Measurements from ENCODE around the gene SLC35C1. TPM values are rescaled to one million over a fixed set of nuclear protein-coding genes. Genes with fewer than 3 reads are reported as not detected.

SLC35C1 gene
- total RNA-seq, 4 donors from 2014 or later: 28.8 to 62.3 (median 44.4) TPM

GRCh38 chr11:45777127-45777969 lies 27.6 kb upstream of the SLC35C1 start:
- H3K4me3 ChIP-seq: no peak overlapping the region
- no peaks in the 10 kb centered on the region for H3K27me3 ChIP-seq
- in situ Hi-C loops (cut with MboI; ENCODE audit: low pct_ligation_motif_present in 1 of 4, low pct_unique_long_range_greater_than_20kb in 1 of 4, low sequenced_read_pairs in 3 of 4) (no loop called here), intact Hi-C loops (cut with DNase I; ENCODE audit: low total_unique reads) (no loop called here)
- H3K36me3 ChIP-seq: no peaks in the 10 kb centered on the region
- no peaks in the 10 kb centered on the region for H3K9me3 ChIP-seq
- H3K4me1 ChIP-seq: peaks cover 0 to 2% (median 0%) of the 10 kb centered on the region in 4 donors
- no peak overlapping the region for H3K27ac ChIP-seq
- 68 to 71% methylated on average over 9 of the region's 9 CpGs for WGBS, 2 donors (ENCODE audit: low coverage in 1 of 2)
- TF ChIP-seq POLR2A (IDR thresholded peaks at IDR 0.05): no peak
- TF ChIP-seq CTCF (IDR thresholded peaks at IDR 0.05): no peak
- TF ChIP-seq POLR2AphosphoS5 (IDR thresholded peaks at IDR 0.05): no peak
- TF ChIP-seq EP300 (IDR thresholded peaks at IDR 0.05; ENCODE audit: low read depth): no peak
- no peak for DNase-seq

GRCh38 chr11:45778341-45778740 lies 26.6 kb upstream of the SLC35C1 start:
- WGBS, 2 donors (ENCODE audit: low coverage in 1 of 2): 40 to 86% methylated on average over 1 to 6 of the region's 6 CpGs

DNA sequence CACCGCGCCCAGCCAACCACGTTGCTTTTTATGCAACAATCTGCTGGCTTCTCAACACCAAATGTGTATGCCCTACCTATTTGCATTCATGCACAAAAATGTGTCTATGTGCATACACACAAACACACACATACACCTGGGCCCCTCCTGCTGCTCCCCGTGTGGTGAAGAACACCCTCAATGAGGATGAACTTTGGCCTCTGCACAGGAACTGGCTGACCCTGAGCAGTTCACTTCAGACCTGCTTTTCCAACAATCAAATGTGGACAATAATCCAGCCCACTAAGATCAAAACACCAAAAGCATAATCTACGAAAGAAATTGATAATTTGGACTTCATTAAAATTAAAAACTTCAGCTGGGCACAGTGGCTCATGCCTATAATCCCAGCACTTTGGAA lies 25.3 kb upstream of the SLC35C1 start:
- 60 to 74% methylated on average over 1 to 5 of the region's 5 CpGs for WGBS, 2 donors (ENCODE audit: low coverage in 1 of 2)
- H3K27ac ChIP-seq: no peak overlapping the region
- no peak overlapping the region for H3K4me3 ChIP-seq
- TF ChIP-seq EP300 (IDR thresholded peaks at IDR 0.05; ENCODE audit: low read depth): no peak
- TF ChIP-seq POLR2A (IDR thresholded peaks at IDR 0.05): no peak
- no peak for TF ChIP-seq POLR2AphosphoS5 (IDR thresholded peaks at IDR 0.05)
- TF ChIP-seq CTCF (IDR thresholded peaks at IDR 0.05): no peak
- H3K4me1 ChIP-seq: no peaks in the 10 kb centered on the region
- no peak for DNase-seq
- H3K27me3 ChIP-seq: no peaks in the 10 kb centered on the region
- in situ Hi-C loops (cut with MboI; ENCODE audit: low pct_ligation_motif_present in 1 of 4, low pct_unique_long_range_greater_than_20kb in 1 of 4, low sequenced_read_pairs in 3 of 4): loop anchor here in 1 of 4 donors (10.0 kb wide), 1 partner anchor 665 kb away; no protein-coding TSS in a partner anchor
- H3K9me3 ChIP-seq: no peaks in the 10 kb centered on the region
- no peaks in the 10 kb centered on the region for H3K36me3 ChIP-seq
- intact Hi-C loops (cut with DNase I; ENCODE audit: low total_unique reads): no loop called here

More at GRCh38 chr11:45778341-45778740, 26.6 kb upstream of the SLC35C1 start:
- DNase-seq: no peak
- intact Hi-C loops (cut with DNase I; ENCODE audit: low total_unique reads) (no loop called here), in situ Hi-C loops (cut with MboI; ENCODE audit: low pct_ligation_motif_present in 1 of 4, low pct_unique_long_range_greater_than_20kb in 1 of 4, low sequenced_read_pairs in 3 of 4) (no loop called here)
- no peaks in the 10 kb centered on the region for H3K9me3 ChIP-seq
- H3K27me3 ChIP-seq: no peaks in the 10 kb centered on the region
- H3K27ac ChIP-seq: no peak overlapping the region
- H3K4me3 ChIP-seq: no peak overlapping the region
- no peaks in the 10 kb centered on the region for H3K4me1 ChIP-seq
- no peaks in the 10 kb centered on the region for H3K36me3 ChIP-seq
- TF ChIP-seq POLR2A (IDR thresholded peaks at IDR 0.05) (no peak), POLR2AphosphoS5 (IDR thresholded peaks at IDR 0.05) (no peak), CTCF (IDR thresholded peaks at IDR 0.05) (no peak), EP300 (IDR thresholded peaks at IDR 0.05; ENCODE audit: low read depth) (no peak)

DNA sequence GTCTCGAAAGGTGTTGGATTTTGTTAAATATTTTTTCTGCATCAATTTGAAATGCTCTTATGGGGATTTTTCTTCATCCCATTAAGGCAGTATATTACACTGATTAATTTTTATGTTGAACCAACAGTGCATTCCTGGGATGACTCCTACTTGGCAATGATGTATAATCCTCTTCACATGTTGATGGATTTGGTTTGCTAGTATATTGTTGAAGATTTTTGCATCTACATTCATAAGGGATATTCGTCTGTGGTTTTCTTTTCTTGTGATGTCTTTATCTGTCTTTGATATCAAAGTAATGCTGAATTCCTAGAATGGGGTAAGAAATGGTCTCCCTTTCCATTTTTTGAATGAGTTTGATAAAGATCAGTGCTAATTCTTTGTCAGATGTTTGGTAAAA lies 18.7 kb upstream of the SLC35C1 start:
- in situ Hi-C loops (cut with MboI; ENCODE audit: low pct_ligation_motif_present in 1 of 4, low pct_unique_long_range_greater_than_20kb in 1 of 4, low sequenced_read_pairs in 3 of 4): loop anchor here in 1 of 4 donors (10.0 kb wide), 1 partner anchor 671 kb away; no protein-coding TSS in a partner anchor
- WGBS, 2 donors (ENCODE audit: low coverage in 1 of 2): 80 to 85% methylated on average over 2 of the region's 2 CpGs

More for the DNA sequence above, 18.7 kb upstream of the SLC35C1 start:
- TF ChIP-seq CTCF (IDR thresholded peaks at IDR 0.05): no peak
- TF ChIP-seq POLR2AphosphoS5 (IDR thresholded peaks at IDR 0.05): no peak
- no peak for TF ChIP-seq EP300 (IDR thresholded peaks at IDR 0.05; ENCODE audit: low read depth)
- no peak for TF ChIP-seq POLR2A (IDR thresholded peaks at IDR 0.05)
- intact Hi-C loops (cut with DNase I; ENCODE audit: low total_unique reads): no loop called here
- Histone ChIP-seq H3K36me3 (no peaks in the 10 kb centered on the region), H3K4me3 (no peak overlapping the region), H3K4me1 (no peaks in the 10 kb centered on the region), H3K27ac (no peak overlapping the region), H3K9me3 (peaks cover 0 to 10% of the 10 kb centered on the region in 2 donors), H3K27me3 (peaks cover 10% of the 10 kb centered on the region)
- DNase-seq: no peak
